Natural killer cell (primary cell): ENCODE data around the gene NEGR1. TPM values are rescaled to one million over a fixed set of nuclear protein-coding genes. Genes with fewer than 3 reads are reported as not detected.

Experiments
- ATAC-seq, 3 donors: fragments of 150-1000 bp in 2 of 3; fragments of 200-7000 bp in 1 of 3; cut with Tn5 transposase; 1 replicate in 1 of 3; 2 replicates in 2 of 3; pipeline ENCODE4 v1.10.0; 2021; ENCODE audit warnings: mild to moderate bottlenecking in 2 of 3, moderate library complexity in 2 of 3
- DNase-seq, 2 donors: peaks; one replicate each; pipeline versions ENCODE4 v3.0.0 to v3.0.0-alpha.2; 2013 to 2021; ENCODE audit warnings: mixed read lengths in 1 of 2
- H3K27ac ChIP-seq: one replicate; pipeline ENCODE4 v1.5.1; 2013; ENCODE audit warnings: mild to moderate bottlenecking, low read length
- H3K27me3 ChIP-seq: one replicate; pipeline ENCODE4 v1.6.1; 2013; ENCODE audit warnings: low read length; ENCODE audit not compliant: control insufficient read depth, insufficient read depth
- H3K36me3 ChIP-seq: one replicate; pipeline ENCODE4 v1.6.1; 2013; ENCODE audit warnings: low read length; ENCODE audit not compliant: control insufficient read depth, insufficient read depth
- H3K4me1 ChIP-seq: one replicate; pipeline ENCODE4 v1.6.1; 2013; ENCODE audit warnings: low read length; ENCODE audit not compliant: control insufficient read depth, insufficient read depth
- H3K4me3 ChIP-seq: one replicate; pipeline ENCODE4 v1.5.1; 2013; ENCODE audit warnings: low read length
- H3K9me3 ChIP-seq: one replicate; pipeline ENCODE4 v1.6.1; 2013; ENCODE audit warnings: low read length; ENCODE audit not compliant: control insufficient read depth, insufficient read depth
- H3K27ac Mint-ChIP-seq, 2 donors: one replicate each; pipeline ENCODE4 v1.8.0; 2022; ENCODE audit warnings: mild to moderate bottlenecking in 2 of 2, mixed read lengths in 2 of 2, moderate library complexity in 1 of 2
- H3K27me3 Mint-ChIP-seq, 2 donors: one replicate each; pipeline ENCODE4 v1.8.0; 2022; ENCODE audit warnings: low read depth in 2 of 2, mixed read lengths in 2 of 2
- H3K36me3 Mint-ChIP-seq: one replicate; pipeline ENCODE4 v1.8.0; 2022; ENCODE audit warnings: mixed read lengths
- H3K4me1 Mint-ChIP-seq, 2 donors: one replicate each; pipeline ENCODE4 v1.8.0; 2022; ENCODE audit warnings: mixed read lengths in 2 of 2
- H3K4me3 Mint-ChIP-seq: one replicate; pipeline ENCODE4 v1.8.0; 2022; ENCODE audit warnings: mild to moderate bottlenecking, moderate library complexity, mixed read lengths
- H3K9me3 Mint-ChIP-seq, 2 donors: one replicate each; pipeline ENCODE4 v1.8.0; 2022; ENCODE audit warnings: mixed read lengths in 2 of 2
- WGBS: methylation state at CpG from one replicate; pipeline ENCODE4 v1.1.7; 2013; ENCODE audit warnings: missing lambda C conversion rate; ENCODE audit not compliant: insufficient coverage; 5-methylcytosine and 5-hydroxymethylcytosine counted together
- intact Hi-C: fragments of 100-400 bp; cut with micrococcal nuclease; formaldehyde crosslinking; loops from one replicate; pipeline ENCODE4 v1.14.2; 2022
- total RNA-seq, 4 donors: library from RNA; stranded (reverse); fragments of 120-200 nt in 1 of 4; gene quantifications; one replicate each; pipeline versions ENCODE4 v1.2.3 to v1.2.4, GENCODE V29; 2013 to 2022
- TF ChIP-seq, protein P1 (sequence below): fragments of 200-600 bp; IDR thresholded peaks from one replicate; pipeline ENCODE4 v1.8.0; 2022; ENCODE audit warnings: antibody characterized with exemption

Gene NEGR1
- total RNA-seq, 3 donors from 2014 or later (not counting 1 experiment from before 2014, with no cell fraction given) = 0.55 to 1.3 TPM; not detected in 1

GRCh38 chr1:71647513-71648300 is 634.6 kb downstream of the NEGR1 start:
- H3K4me3 Mint-ChIP-seq = no peak overlapping the region
- no peaks in the 10 kb centered on the region for H3K27me3 Mint-ChIP-seq
- Histone ChIP-seq H3K27me3 (no peaks in the 10 kb centered on the region), H3K27ac (no peak overlapping the region), H3K4me1 (no peaks in the 10 kb centered on the region), H3K4me3 (no peak overlapping the region), H3K36me3 (no peaks in the 10 kb centered on the region), H3K9me3 (no peaks in the 10 kb centered on the region)
- peaks cover 4 to 6% of the 10 kb centered on the region in 2 donors for H3K4me1 Mint-ChIP-seq
- no peaks in the 10 kb centered on the region for H3K36me3 Mint-ChIP-seq
- no peak overlapping the region for H3K27ac Mint-ChIP-seq
- DNase-seq = no peak
- TF ChIP-seq, protein P1, sequence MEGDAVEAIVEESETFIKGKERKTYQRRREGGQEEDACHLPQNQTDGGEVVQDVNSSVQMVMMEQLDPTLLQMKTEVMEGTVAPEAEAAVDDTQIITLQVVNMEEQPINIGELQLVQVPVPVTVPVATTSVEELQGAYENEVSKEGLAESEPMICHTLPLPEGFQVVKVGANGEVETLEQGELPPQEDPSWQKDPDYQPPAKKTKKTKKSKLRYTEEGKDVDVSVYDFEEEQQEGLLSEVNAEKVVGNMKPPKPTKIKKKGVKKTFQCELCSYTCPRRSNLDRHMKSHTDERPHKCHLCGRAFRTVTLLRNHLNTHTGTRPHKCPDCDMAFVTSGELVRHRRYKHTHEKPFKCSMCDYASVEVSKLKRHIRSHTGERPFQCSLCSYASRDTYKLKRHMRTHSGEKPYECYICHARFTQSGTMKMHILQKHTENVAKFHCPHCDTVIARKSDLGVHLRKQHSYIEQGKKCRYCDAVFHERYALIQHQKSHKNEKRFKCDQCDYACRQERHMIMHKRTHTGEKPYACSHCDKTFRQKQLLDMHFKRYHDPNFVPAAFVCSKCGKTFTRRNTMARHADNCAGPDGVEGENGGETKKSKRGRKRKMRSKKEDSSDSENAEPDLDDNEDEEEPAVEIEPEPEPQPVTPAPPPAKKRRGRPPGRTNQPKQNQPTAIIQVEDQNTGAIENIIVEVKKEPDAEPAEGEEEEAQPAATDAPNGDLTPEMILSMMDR = no peak
- intact Hi-C loops = no loop called here
- ATAC-seq = no peak
- WGBS = no CpG with 5 or more reads among the region's 1 CpG
- peaks cover 0 to 5% of the 10 kb centered on the region in 2 donors for H3K9me3 Mint-ChIP-seq

DNA sequence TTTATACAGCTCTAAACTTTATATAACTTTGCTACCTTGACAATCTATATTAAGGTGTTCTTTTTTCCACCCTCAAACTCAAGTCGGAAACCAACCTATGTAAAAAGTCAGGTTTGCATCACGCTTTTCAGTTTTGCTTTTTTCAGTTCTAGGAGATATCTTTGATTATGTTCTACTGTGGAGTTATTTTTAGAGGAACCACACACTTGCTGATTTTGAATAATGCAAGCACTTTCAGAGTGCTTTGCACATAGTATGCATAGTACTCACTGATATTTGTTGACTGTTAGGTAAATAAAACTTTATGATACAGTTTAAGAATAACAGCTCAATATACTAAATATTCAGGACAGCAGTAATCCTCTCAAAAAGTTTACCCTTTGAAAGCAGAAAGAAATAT is 637.3 kb downstream of the NEGR1 start:
- Histone ChIP-seq H3K4me1 (no peaks in the 10 kb centered on the region), H3K36me3 (no peaks in the 10 kb centered on the region), H3K9me3 (no peaks in the 10 kb centered on the region), H3K27me3 (no peaks in the 10 kb centered on the region), H3K4me3 (no peak overlapping the region), H3K27ac (no peak overlapping the region)
- DNase-seq = no peak
- 40% methylated on average over 1 of the region's 2 CpGs for WGBS
- no peaks in the 10 kb centered on the region for H3K36me3 Mint-ChIP-seq
- intact Hi-C loops = no loop called here
- peaks cover 4 to 6% of the 10 kb centered on the region in 2 donors for H3K4me1 Mint-ChIP-seq
- no peak for ATAC-seq
- no peak overlapping the region for H3K4me3 Mint-ChIP-seq
- H3K27me3 Mint-ChIP-seq = no peaks in the 10 kb centered on the region
- H3K27ac Mint-ChIP-seq = no peak overlapping the region
- TF ChIP-seq, protein P1 = no peak
- peaks cover 3 to 11% of the 10 kb centered on the region in 2 donors for H3K9me3 Mint-ChIP-seq

- H3K27me3 Mint-ChIP-seq = no peaks in the 10 kb centered on the region
- whole genome bisulfite sequencing = 92% methylated on average over 3 of the region's 3 CpGs
- Histone ChIP-seq H3K9me3 (no peaks in the 10 kb centered on the region), H3K4me3 (no peak overlapping the region), H3K36me3 (no peaks in the 10 kb centered on the region), H3K27me3 (no peaks in the 10 kb centered on the region), H3K4me1 (no peaks in the 10 kb centered on the region), H3K27ac (no peak overlapping the region)
- TF ChIP-seq, protein P1 = no peak
- peaks cover 3 to 9% of the 10 kb centered on the region in 2 donors for H3K9me3 Mint-ChIP-seq
- no peak for DNase-seq
- no peaks in the 10 kb centered on the region for H3K4me1 Mint-ChIP-seq
- H3K4me3 Mint-ChIP-seq = no peak overlapping the region
- no peaks in the 10 kb centered on the region for H3K36me3 Mint-ChIP-seq
- no peak for ATAC-seq
- no peak overlapping the region for H3K27ac Mint-ChIP-seq
- intact Hi-C loops = no loop called here
Observed at GRCh38 chr1:71641903-71642302, 640.4 kb downstream of the NEGR1 start.

- no peaks in the 10 kb centered on the region for H3K4me1 Mint-ChIP-seq
- no peak overlapping the region for H3K27ac ChIP-seq
- ATAC-seq (no peak), DNase-seq (no peak)
- H3K4me3 Mint-ChIP-seq = no peak overlapping the region
- H3K36me3 Mint-ChIP-seq = no peaks in the 10 kb centered on the region
- no peaks in the 10 kb centered on the region for H3K27me3 ChIP-seq
- intact Hi-C loops = no loop called here
- no peak overlapping the region for H3K27ac Mint-ChIP-seq
- H3K4me1 ChIP-seq = no peaks in the 10 kb centered on the region
- no peak overlapping the region for H3K4me3 ChIP-seq
- no peaks in the 10 kb centered on the region for H3K36me3 ChIP-seq
- H3K9me3 Mint-ChIP-seq = peaks cover 3 to 9% of the 10 kb centered on the region in 2 donors
- H3K9me3 ChIP-seq = no peaks in the 10 kb centered on the region
- TF ChIP-seq, protein P1 = no peak
- WGBS = 88% methylated on average over 5 of the region's 5 CpGs
- H3K27me3 Mint-ChIP-seq = no peaks in the 10 kb centered on the region
Observed at GRCh38 chr1:71640998-71641397, 641.3 kb downstream of the NEGR1 start.
